ENCODE data around the gene ZCCHC24.

Gene ZCCHC24

GRCh38 chr10:79445161-79445976 is at the start of gene ZCCHC24:
ZCCHC24 (minus strand) TSS chr10:79445624; CDS start chr10:79445440, 184 bp downstream.
- peak within 1 kb of the TSS; percentile 81 for H3K4me3 ChIP-seq (ENCODE audit: low read depth, low read length)
- peak; percentile 98 for DNase-seq (ENCODE audit: low read depth)

- no peak overlapping the region for H3K4me3 ChIP-seq (ENCODE audit: low read depth, low read length)
- DNase-seq (ENCODE audit: low read depth), result no peak
Measured at GRCh38 chr10:79493806-79494205, 48.4 kb upstream of the ZCCHC24 start.

DNA sequence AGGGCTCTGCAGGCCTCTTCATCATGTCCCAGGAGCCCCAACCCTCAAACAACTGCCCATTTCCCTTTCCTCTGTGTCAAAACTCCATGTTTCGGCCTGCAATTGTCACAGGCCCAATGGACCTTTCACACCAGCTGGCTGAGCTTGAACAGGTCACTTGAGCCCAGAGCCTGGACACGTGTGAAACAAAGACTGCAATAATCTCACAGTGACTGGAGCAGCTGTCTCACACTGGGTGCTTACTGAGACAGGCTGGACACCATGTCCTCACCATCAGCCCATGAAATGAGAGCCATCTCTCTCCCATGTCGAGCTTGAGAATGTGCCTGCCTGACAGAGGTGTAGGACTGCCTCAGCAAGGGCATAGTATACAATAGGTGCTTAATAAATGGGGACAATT is 47.4 kb upstream of the ZCCHC24 start:
- no peak for DNase-seq (ENCODE audit: low read depth)
- H3K4me3 ChIP-seq (ENCODE audit: low read depth, low read length), result no peak overlapping the region

GRCh38 chr10:79492256-79492655 is 46.8 kb upstream of the ZCCHC24 start:
- no peak overlapping the region for H3K4me3 ChIP-seq (ENCODE audit: low read depth, low read length)
- no peak for DNase-seq (ENCODE audit: low read depth)

GRCh38 chr10:79491143-79491835 is 45.9 kb upstream of the ZCCHC24 start:
- H3K4me3 ChIP-seq (ENCODE audit: low read depth, low read length), result no peak overlapping the region
- DNase-seq (ENCODE audit: low read depth), result no peak

DNA sequence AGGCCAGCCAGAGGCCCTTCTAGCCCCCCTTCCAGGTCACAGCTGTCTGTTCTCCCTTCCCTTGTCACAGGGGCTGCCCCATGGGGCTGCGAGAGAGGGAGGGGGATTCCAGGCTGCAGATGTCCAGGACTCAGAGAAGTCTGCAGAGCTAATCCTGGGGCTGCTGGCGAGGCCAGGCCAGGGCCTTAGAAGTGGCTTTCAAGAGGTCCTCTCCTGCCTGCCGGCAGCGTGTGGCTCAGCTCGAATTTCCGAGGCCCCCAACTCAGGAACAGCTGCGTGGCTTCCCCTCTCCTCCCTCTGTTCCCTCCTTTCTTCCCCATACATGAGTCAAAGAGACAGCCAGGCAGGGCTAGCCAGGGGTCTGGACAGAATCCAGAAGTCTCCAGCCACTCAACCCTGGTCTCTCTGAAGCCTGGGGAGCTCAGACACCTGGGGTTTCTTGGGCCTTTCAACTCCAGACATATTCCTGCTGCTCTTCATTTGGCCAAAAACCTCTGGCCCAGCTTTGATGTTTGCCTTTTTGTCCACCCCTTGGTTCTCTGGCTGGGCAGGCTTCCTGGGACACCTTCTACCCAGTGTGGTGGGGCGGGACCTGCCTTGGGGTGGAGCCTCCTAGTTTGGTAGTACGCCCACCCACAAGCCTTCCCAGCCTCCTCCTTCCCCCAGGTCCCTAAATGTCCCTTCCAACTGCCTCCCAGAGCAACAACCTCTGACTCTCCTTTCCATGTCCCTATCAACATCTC is 45.1 kb upstream of the ZCCHC24 start:
- peak; percentile 66 for DNase-seq (ENCODE audit: low read depth)
- no peak overlapping the region for H3K4me3 ChIP-seq (ENCODE audit: low read depth, low read length)

GRCh38 chr10:79488870-79489269 is 43.4 kb upstream of the ZCCHC24 start:
- no peak for DNase-seq (ENCODE audit: low read depth)
- no peak overlapping the region for H3K4me3 ChIP-seq (ENCODE audit: low read depth, low read length)

DNA sequence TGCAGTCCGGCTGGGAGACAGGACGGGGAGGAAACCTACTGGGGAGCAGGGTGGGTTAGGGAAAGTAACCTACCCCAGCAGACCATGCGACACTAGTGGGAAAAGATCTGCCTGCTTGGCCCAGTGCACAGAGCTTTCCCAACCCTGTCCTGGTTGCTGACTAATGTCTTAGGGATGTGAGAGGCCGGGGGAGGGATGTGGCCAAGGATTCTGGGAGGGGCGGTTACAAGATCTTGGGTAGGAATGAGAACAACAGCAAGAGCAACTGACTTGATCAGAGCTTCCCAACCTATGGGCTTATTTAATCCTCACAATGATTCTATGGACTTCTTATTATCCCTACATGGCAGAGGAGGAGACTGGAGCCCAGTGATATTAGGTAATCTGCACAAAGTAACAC is 42.9 kb upstream of the ZCCHC24 start:
- peak; percentile 74 for DNase-seq (ENCODE audit: low read depth)
- H3K4me3 ChIP-seq (ENCODE audit: low read depth, low read length), result no peak overlapping the region

GRCh38 chr10:79487296-79488194 is 42.1 kb upstream of the ZCCHC24 start:
- H3K4me3 ChIP-seq (ENCODE audit: low read depth, low read length), result no peak overlapping the region
- no peak for DNase-seq (ENCODE audit: low read depth)

- no peak for DNase-seq (ENCODE audit: low read depth)
- no peak overlapping the region for H3K4me3 ChIP-seq (ENCODE audit: low read depth, low read length)
Measured at GRCh38 chr10:79484476-79484875, 39.1 kb upstream of the ZCCHC24 start.

GRCh38 chr10:79483948-79484347 is 38.5 kb upstream of the ZCCHC24 start:
- H3K4me3 ChIP-seq (ENCODE audit: low read depth, low read length), result no peak overlapping the region
- no peak for DNase-seq (ENCODE audit: low read depth)

GRCh38 chr10:79483299-79483698 is 37.9 kb upstream of the ZCCHC24 start:
- no peak for DNase-seq (ENCODE audit: low read depth)
- H3K4me3 ChIP-seq (ENCODE audit: low read depth, low read length), result no peak overlapping the region

DNA sequence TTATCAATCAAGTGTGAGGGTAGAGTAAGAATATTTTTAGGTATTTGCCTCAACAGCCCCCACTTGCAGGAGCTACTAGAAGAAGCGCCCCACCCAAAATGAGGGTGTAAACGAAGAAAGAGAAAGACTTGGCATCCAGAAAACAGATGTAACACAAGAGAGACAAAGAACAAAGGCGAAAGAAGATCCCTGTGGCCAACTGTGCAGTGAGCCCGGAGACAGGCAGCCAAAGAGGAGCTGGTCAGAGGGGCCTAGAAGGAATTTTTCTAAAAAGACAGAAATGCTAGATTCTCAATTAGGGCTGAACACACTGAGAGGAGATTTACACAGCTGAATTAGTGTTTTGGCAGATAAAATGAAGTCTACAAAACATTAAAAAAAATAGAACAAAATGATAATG is 37.3 kb upstream of the ZCCHC24 start:
- DNase-seq (ENCODE audit: low read depth), result no peak

DNA sequence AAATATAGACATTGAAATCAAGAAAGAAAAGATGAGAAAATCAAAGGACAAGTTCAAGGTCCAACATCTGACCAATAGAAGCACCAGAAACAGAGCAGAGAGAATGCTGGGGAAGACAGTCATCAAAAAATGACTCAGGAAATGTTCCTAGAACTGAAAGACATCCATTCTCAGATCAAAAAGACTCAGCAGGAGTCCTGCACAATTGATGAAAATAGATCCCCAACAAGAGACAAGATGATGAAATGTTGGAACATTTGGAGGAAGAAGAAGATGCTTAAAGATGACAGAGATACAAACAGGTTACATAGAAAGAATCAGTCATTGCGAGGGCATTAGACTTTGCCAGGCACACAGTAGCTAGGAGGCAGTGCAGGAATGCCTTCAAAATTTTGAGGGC is 36.9 kb upstream of the ZCCHC24 start:
- no peak overlapping the region for H3K4me3 ChIP-seq (ENCODE audit: low read depth, low read length)
- DNase-seq (ENCODE audit: low read depth), result no peak

More for the DNA sequence above, 37.3 kb upstream of the ZCCHC24 start:
- no peak overlapping the region for H3K4me3 ChIP-seq (ENCODE audit: low read depth, low read length)

DNA sequence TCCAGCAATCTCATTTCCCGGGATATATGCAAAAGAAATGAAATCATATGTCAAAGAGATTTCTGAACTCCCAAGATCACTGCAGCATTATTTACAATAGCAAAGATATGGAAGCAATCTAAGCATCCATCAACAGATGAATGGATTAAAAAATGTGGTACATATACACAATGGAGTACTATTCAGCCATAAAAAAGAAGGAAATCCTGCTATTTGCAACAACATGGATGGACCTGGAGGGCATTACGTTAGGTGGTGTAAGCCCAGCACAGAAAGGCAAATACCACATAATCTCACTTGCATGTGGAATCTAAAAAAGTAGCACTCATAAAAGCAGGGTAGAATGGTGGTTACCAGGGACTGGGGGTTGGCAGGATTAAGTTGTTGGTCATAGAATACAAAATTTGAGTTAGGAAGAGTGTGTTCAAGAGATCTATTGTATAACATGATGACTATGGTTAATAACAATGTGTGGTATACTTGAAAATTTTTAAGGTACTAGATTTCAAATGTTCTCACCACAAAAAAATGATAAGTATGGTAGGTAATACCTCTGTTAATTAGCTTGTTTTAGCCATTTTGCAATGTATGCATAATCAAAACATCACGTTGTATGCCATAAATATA is 34.0 kb upstream of the ZCCHC24 start:
- DNase-seq (ENCODE audit: low read depth), result no peak
- H3K4me3 ChIP-seq (ENCODE audit: low read depth, low read length), result no peak overlapping the region

DNA sequence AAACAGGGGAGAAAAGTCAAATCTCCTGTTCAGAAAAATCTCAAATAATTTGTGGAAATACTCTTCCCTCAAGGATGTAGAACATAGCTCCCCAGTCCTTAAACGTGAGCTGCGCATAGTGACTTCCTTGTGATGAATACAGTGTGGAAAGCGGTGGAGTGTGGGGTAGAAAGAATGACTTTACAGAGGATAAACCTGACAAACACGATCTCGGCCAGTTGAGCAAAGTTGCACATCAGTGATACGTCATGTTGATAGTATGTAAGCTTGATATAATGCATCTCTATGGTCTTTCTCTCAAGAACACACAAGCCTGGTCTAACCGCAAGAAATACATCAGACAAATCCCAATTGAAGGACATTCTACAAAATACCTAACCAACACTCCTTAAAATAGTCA is 32.0 kb upstream of the ZCCHC24 start:
- DNase-seq (ENCODE audit: low read depth), result no peak
- no peak overlapping the region for H3K4me3 ChIP-seq (ENCODE audit: low read depth, low read length)

DNA sequence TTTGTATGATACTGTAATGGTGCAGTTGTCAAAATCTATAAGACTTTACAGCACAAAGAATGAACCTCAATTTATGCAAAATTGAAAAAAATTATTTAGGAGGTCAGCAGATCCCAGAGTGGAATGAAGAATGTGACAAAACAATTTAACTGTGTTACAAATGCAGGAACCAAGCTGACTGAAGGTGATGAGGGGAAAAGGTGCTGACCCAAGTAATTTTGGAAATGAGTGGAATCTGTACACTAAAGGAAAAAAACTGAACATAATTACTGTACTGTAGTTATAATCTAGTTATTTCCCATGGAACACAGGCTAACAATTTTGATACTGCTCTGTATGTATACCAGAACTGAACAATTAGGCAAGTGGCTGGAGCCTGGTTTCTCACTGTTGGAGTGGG is 31.2 kb upstream of the ZCCHC24 start:
- H3K4me3 ChIP-seq (ENCODE audit: low read depth, low read length), result no peak overlapping the region
- DNase-seq (ENCODE audit: low read depth), result no peak

DNA sequence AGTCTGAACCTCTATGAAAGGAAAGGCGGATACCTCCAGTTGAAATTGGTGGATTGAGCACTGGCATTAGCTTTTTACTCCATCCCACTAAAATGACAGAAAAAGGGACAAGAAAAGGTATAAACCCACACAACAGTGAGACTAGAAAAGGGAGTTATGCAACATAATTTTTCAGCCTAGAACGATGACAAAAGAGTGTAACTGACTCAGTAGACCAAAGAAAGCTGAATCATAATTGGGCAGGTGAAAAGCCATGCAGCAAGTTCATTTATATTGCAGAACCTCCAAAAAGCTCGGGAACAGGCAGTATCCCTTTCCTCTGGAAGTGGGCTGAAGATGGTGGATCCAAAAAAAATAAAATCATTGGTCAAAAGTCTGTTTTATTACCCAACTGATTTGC is 30.5 kb upstream of the ZCCHC24 start:
- DNase-seq (ENCODE audit: low read depth), result no peak
- no peak overlapping the region for H3K4me3 ChIP-seq (ENCODE audit: low read depth, low read length)

GRCh38 chr10:79475119-79475653 is 29.8 kb upstream of the ZCCHC24 start:
- DNase-seq (ENCODE audit: low read depth), result no peak
- H3K4me3 ChIP-seq (ENCODE audit: low read depth, low read length), result no peak overlapping the region
